Dermis lymphatic vessel endothelial cell (primary cell): Measurements from ENCODE around the gene ADRM1. TPM values are rescaled to one million over a fixed set of nuclear protein-coding genes. Genes with fewer than 3 reads are reported as not detected.

Experiments used
- total RNA-seq: library from RNA; depleted of rRNA; stranded (reverse); fragments of >200 nt; gene quantifications from 2 replicates; pipeline ENCODE4 v1.2.1, GENCODE V29; 2014

Gene ADRM1, protein sequence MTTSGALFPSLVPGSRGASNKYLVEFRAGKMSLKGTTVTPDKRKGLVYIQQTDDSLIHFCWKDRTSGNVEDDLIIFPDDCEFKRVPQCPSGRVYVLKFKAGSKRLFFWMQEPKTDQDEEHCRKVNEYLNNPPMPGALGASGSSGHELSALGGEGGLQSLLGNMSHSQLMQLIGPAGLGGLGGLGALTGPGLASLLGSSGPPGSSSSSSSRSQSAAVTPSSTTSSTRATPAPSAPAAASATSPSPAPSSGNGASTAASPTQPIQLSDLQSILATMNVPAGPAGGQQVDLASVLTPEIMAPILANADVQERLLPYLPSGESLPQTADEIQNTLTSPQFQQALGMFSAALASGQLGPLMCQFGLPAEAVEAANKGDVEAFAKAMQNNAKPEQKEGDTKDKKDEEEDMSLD
- total RNA-seq: 78.7 and 79.5 TPM in 2 replicates

DNA sequence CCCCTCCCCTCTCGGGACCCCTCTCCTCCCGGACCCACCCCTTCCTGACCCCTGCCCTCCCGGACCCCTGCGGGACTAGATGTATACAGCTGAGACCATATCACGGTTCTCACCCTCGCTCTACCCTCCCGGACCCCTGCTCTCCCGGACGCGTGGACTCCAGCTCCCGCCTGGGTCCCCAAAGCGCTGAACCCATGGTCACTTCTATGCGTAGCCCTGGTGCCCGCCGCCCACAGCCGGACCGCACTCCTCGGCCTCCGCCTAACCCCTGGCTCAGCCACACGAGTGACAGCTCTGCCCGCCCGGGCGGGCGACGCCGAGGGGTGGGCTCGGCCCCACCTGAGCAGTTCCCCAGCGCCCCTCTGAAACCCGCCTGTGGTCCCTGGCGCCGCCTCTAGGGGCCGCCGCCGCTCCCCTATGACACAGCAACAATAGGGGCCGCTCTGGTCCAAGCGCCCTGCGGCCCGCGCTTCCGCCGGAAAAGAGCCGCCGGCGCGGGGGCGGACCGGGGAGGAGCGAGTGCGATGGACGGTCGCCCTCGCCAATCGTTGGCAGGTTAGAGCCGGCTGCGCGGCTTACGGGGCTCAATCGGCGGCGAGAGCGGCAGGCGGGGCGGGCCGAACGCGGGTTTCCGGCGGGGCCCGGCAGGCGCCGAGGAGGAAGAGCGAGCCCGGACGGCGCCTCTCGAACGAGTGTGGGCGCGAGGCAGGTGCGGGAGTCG is at the start of gene ADRM1:
TSS of gene ADRM1 (plus strand) at position 657 of the 721 bp plus-strand sequence. CDS start 572 bp downstream, outside the sequence.

Other genes starting within 250 kb of the ADRM1 start
- gene TAF4, start 237.1 kb upstream of the ADRM1 start, total RNA-seq: 2.3 and 3.4 TPM in 2 replicates
- gene LSM14B, start 180.5 kb upstream of the ADRM1 start, total RNA-seq: 24.9 and 26.8 TPM in 2 replicates
- 313 and 348 TPM in 2 replicates for gene PSMA7, start 159.6 kb upstream of the ADRM1 start, total RNA-seq
- 8.7 and 10.3 TPM in 2 replicates for gene SS18L1, start 159.2 kb upstream of the ADRM1 start, total RNA-seq
- gene MTG2, start 120.0 kb upstream of the ADRM1 start, total RNA-seq: 10.6 and 13.9 TPM in 2 replicates
- not detected in 2 replicates for gene HRH3, start 82.7 kb upstream of the ADRM1 start, total RNA-seq
- gene OSBPL2, start 64.5 kb upstream of the ADRM1 start, total RNA-seq: 27.4 and 35.2 TPM in 2 replicates
- 7.9 and 8.2 TPM in 2 replicates for gene LAMA5, start 64.3 kb downstream of the ADRM1 start, total RNA-seq
- 889 and 1,590 TPM in 2 replicates for gene RPS21, start 84.1 kb downstream of the ADRM1 start, total RNA-seq
- gene CABLES2, start 104.3 kb downstream of the ADRM1 start, total RNA-seq: 0.43 and 0.65 TPM in 2 replicates
- gene RBBP8NL, start 124.5 kb downstream of the ADRM1 start, total RNA-seq: not detected in 2 replicates
- gene GATA5, start 173.0 kb downstream of the ADRM1 start, total RNA-seq: under 0.01 TPM in 1 of 2 replicates, not detected in the other